GM12878 (cell line): ENCODE results near the gene PRRC2A. TPM values are rescaled to one million over a fixed set of nuclear protein-coding genes. Genes with fewer than 3 reads are reported as not detected.
A peak's percentile ranks its signal among the peaks of the same experiment; 100 is the strongest.

Experiments used
- ATF3 ChIP-seq: IDR thresholded peaks from 2 replicates; pipeline ENCODE4 v1.6.1; 2011; ENCODE audit warnings: low read depth, mild to moderate bottlenecking, low read length, moderate library complexity, borderline replicate concordance; ENCODE audit errors: extremely low read depth
- CEBPZ ChIP-seq: fragments of 150-350 bp; IDR thresholded peaks from 2 replicates; pipeline ENCODE4 v1.6.1; 2016; ENCODE audit warnings: low read depth, low read length
- CHD2 ChIP-seq: IDR thresholded peaks from 2 replicates; pipeline ENCODE4 v1.6.1; 2011; ENCODE audit warnings: low read depth, low read length, improper control_type of control experiment, borderline replicate concordance
- GABPA ChIP-seq: IDR thresholded peaks from 2 replicates; pipeline ENCODE4 v1.6.1; 2014; ENCODE audit warnings: antibody characterized with exemption, low read depth, mild to moderate bottlenecking, inconsistent platforms
- SREBF1 ChIP-seq: IDR thresholded peaks from 2 replicates; pipeline ENCODE4 v1.6.1; 2012; ENCODE audit warnings: mild to moderate bottlenecking, low read length
- SREBF2 ChIP-seq: IDR thresholded peaks from 2 replicates; pipeline ENCODE4 v1.6.1; 2012; ENCODE audit warnings: mild to moderate bottlenecking, low read length
- TAF1 ChIP-seq: IDR thresholded peaks from 2 replicates; pipeline ENCODE4 v1.6.1; 2011; ENCODE audit warnings: mild to moderate bottlenecking, low read depth, low read length, borderline replicate concordance
- ZBTB4 ChIP-seq: fragments of 450-650 bp; formaldehyde crosslinking; IDR thresholded peaks from 2 replicates; pipeline ENCODE4 v1.4.0; 2022; ENCODE audit warnings: mild to moderate bottlenecking, moderate library complexity
- ZNF274 ChIP-seq: IDR thresholded peaks from one replicate; pipeline ENCODE4 v1.8.0; 2011; ENCODE audit not compliant: insufficient read length, insufficient read depth
- polyA plus RNA-seq, 11 experiments: library from polyadenylated mRNA; depleted of rRNA in 4 of 11; unstranded in 6 of 11; stranded (reverse) in 5 of 11; fragments of >200 nt; fragmentation: Nextera tagmentation in 4 of 11; fragmentation: Illumina TruSeq in 1 of 11; extraction: Ambion mirVana in 4 of 11; extraction: Trizol in 1 of 11; gene quantifications; 1 replicate in 1 of 11; 2 replicates in 10 of 11; pipeline versions ENCODE4 v1.2.1 to v1.2.3, GENCODE V29; 2011 to 2016; ENCODE audit warnings: inconsistent platforms in 2 of 11, missing spikeins in 2 of 11, low read depth in 1 of 11
- total RNA-seq, 4 experiments: library from RNA; depleted of rRNA in 3 of 4; stranded (reverse); fragments of >200 nt in 3 of 4; fragmentation: Illumina TruSeq in 1 of 4; extraction: Trizol in 1 of 4; gene quantifications; 2 replicates each; pipeline versions ENCODE4 v1.2.1 to v1.2.3, GENCODE V29; 2013 to 2021
- TF ChIP-seq, protein P1 (sequence below): fragments of 450-650 bp; IDR thresholded peaks from 2 replicates; pipeline ENCODE4 v1.6.1; 2016; ENCODE audit warnings: mild to moderate bottlenecking, moderate library complexity, borderline replicate concordance
- TF ChIP-seq, protein P2 (sequence below): fragments of 450-650 bp; IDR thresholded peaks from 2 replicates; pipeline ENCODE4 v1.6.1; 2016; ENCODE audit warnings: mild to moderate bottlenecking
- TF ChIP-seq, protein P3 (sequence below): fragments of 450-650 bp; IDR thresholded peaks from 2 replicates; pipeline ENCODE4 v1.6.1; 2016; ENCODE audit warnings: mild to moderate bottlenecking

Gene PRRC2A
- total and polyA plus RNA-seq, 10 of the 15 experiments (the other 5 are each of a cell fraction or from before 2014, with no cell fraction given) = 0.40 to 244 (median 61.3) TPM

- TF ChIP-seq ATF3 (no peak), SREBF2 (no peak), SREBF1 (no peak), CEBPZ (0 out of 2 replicates have a peak, but pooled peaks have one; percentile 8), ZNF274 (no peak), GABPA (no peak), ZBTB4 (no peak), CHD2 (0 out of 2 replicates have a peak, but pooled peaks have one; percentile 8), TAF1 (peak; percentile 94; the same call in 1 of the 2 replicates)
- TF ChIP-seq, protein P1, sequence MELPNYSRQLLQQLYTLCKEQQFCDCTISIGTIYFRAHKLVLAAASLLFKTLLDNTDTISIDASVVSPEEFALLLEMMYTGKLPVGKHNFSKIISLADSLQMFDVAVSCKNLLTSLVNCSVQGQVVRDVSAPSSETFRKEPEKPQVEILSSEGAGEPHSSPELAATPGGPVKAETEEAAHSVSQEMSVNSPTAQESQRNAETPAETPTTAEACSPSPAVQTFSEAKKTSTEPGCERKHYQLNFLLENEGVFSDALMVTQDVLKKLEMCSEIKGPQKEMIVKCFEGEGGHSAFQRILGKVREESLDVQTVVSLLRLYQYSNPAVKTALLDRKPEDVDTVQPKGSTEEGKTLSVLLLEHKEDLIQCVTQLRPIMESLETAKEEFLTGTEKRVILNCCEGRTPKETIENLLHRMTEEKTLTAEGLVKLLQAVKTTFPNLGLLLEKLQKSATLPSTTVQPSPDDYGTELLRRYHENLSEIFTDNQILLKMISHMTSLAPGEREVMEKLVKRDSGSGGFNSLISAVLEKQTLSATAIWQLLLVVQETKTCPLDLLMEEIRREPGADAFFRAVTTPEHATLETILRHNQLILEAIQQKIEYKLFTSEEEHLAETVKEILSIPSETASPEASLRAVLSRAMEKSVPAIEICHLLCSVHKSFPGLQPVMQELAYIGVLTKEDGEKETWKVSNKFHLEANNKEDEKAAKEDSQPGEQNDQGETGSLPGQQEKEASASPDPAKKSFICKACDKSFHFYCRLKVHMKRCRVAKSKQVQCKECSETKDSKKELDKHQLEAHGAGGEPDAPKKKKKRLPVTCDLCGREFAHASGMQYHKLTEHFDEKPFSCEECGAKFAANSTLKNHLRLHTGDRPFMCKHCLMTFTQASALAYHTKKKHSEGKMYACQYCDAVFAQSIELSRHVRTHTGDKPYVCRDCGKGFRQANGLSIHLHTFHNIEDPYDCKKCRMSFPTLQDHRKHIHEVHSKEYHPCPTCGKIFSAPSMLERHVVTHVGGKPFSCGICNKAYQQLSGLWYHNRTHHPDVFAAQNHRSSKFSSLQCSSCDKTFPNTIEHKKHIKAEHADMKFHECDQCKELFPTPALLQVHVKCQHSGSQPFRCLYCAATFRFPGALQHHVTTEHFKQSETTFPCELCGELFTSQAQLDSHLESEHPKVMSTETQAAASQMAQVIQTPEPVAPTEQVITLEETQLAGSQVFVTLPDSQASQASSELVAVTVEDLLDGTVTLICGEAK = no peak
- TF ChIP-seq, protein P2, sequence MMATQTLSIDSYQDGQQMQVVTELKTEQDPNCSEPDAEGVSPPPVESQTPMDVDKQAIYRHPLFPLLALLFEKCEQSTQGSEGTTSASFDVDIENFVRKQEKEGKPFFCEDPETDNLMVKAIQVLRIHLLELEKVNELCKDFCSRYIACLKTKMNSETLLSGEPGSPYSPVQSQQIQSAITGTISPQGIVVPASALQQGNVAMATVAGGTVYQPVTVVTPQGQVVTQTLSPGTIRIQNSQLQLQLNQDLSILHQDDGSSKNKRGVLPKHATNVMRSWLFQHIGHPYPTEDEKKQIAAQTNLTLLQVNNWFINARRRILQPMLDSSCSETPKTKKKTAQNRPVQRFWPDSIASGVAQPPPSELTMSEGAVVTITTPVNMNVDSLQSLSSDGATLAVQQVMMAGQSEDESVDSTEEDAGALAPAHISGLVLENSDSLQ = peak; percentile 51
- TF ChIP-seq, protein P3, sequence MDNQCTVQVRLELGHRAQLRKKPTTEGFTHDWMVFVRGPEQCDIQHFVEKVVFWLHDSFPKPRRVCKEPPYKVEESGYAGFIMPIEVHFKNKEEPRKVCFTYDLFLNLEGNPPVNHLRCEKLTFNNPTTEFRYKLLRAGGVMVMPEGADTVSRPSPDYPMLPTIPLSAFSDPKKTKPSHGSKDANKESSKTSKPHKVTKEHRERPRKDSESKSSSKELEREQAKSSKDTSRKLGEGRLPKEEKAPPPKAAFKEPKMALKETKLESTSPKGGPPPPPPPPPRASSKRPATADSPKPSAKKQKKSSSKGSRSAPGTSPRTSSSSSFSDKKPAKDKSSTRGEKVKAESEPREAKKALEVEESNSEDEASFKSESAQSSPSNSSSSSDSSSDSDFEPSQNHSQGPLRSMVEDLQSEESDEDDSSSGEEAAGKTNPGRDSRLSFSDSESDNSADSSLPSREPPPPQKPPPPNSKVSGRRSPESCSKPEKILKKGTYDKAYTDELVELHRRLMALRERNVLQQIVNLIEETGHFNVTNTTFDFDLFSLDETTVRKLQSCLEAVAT = peak; percentile 81
These were observed 45.1 kb upstream of the PRRC2A start, which contains the start of gene TNF (continued) for GRCh38 chr6:31575335-31575901.
